Upper lobe of left lung (tissue), 4 donors: Measurements from ENCODE around the gene RBM5.

ENCODE experiments used
- POLR2AphosphoS5 ChIP-seq, 2 donors: sonication (generic); formaldehyde crosslinking; IDR thresholded peaks; one replicate each; pipeline ENCODE4 v1.5.1; 2017; ENCODE audit warnings: antibody characterized with exemption in 2 of 2
- TF ChIP-seq, protein P1 (sequence below), 6 experiments: fragments of 450-650 bp in 4 of 6; fragments of 200-600 bp in 2 of 6; sonication (generic) in 2 of 6; IDR thresholded peaks; one replicate each; pipeline ENCODE4 v1.5.1; 2016 to 2019; ENCODE audit warnings: antibody characterized with exemption in 6 of 6

GRCh38 chr3:50130436-50130835 lies 41.7 kb downstream of the RBM5 start:
- TF ChIP-seq, protein P1, sequence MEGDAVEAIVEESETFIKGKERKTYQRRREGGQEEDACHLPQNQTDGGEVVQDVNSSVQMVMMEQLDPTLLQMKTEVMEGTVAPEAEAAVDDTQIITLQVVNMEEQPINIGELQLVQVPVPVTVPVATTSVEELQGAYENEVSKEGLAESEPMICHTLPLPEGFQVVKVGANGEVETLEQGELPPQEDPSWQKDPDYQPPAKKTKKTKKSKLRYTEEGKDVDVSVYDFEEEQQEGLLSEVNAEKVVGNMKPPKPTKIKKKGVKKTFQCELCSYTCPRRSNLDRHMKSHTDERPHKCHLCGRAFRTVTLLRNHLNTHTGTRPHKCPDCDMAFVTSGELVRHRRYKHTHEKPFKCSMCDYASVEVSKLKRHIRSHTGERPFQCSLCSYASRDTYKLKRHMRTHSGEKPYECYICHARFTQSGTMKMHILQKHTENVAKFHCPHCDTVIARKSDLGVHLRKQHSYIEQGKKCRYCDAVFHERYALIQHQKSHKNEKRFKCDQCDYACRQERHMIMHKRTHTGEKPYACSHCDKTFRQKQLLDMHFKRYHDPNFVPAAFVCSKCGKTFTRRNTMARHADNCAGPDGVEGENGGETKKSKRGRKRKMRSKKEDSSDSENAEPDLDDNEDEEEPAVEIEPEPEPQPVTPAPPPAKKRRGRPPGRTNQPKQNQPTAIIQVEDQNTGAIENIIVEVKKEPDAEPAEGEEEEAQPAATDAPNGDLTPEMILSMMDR (IDR thresholded peaks at IDR 0.05): no peak
- no peak for TF ChIP-seq POLR2AphosphoS5 (IDR thresholded peaks at IDR 0.05)
